Mucosa of gallbladder (tissue), 1 donor: ENCODE data around the gene MAPT. TPM values are rescaled to one million over a fixed set of nuclear protein-coding genes. Genes with fewer than 3 reads are reported as not detected.
"Not testable (repeated sequence)": the region's sequence is repeated elsewhere in the genome, so short reads cannot be mapped to it uniquely, and the experiment has no call there.

ENCODE experiments used
- DNase-seq: peaks from one replicate; pipeline ENCODE4 v3.0.0-alpha.2; 2020; ENCODE audit warnings: low spot score
- total RNA-seq: library from RNA; stranded (reverse); gene quantifications from one replicate; pipeline ENCODE4 v1.2.1, GENCODE V29; 2021
- donor health status: DM: no; HTN: no; CAD: no.

The MAPT gene
- total RNA-seq, 1 donor from 2014 or later = 11.0 TPM

- not testable (repeated sequence) for DNase-seq
Observed at GRCh38 chr17:45862127-45862526, 32.2 kb upstream of the MAPT start.

- no peak for DNase-seq
Observed at GRCh38 chr17:45863857-45864654, 30.3 kb upstream of the MAPT start.

GRCh38 chr17:45867171-45867570 is 27.2 kb upstream of the MAPT start:
- no peak for DNase-seq

- no peak for DNase-seq
Observed at GRCh38 chr17:45867702-45868101, 26.7 kb upstream of the MAPT start.

- DNase-seq = no peak
Observed at GRCh38 chr17:45868276-45868675, 26.1 kb upstream of the MAPT start.

GRCh38 chr17:45869676-45870341 is 24.5 kb upstream of the MAPT start:
- DNase-seq = no peak

- DNase-seq = no peak
Observed at GRCh38 chr17:45870342-45870974, 23.9 kb upstream of the MAPT start.

GRCh38 chr17:45871718-45872117 is 22.6 kb upstream of the MAPT start:
- DNase-seq = no peak

- no peak for DNase-seq
Observed at GRCh38 chr17:45873728-45874127, 20.6 kb upstream of the MAPT start.

- no peak for DNase-seq
Observed at GRCh38 chr17:45874151-45874550, 20.2 kb upstream of the MAPT start.

GRCh38 chr17:45876539-45876938 is 17.8 kb upstream of the MAPT start:
- no peak for DNase-seq

- no peak for DNase-seq
Observed at GRCh38 chr17:45877467-45877866, 16.9 kb upstream of the MAPT start.

- DNase-seq = no peak
Observed at GRCh38 chr17:45883063-45883462, 11.3 kb upstream of the MAPT start.

GRCh38 chr17:45886852-45887251 is 7.5 kb upstream of the MAPT start:
- no peak for DNase-seq

- DNase-seq = no peak
Observed at GRCh38 chr17:45888392-45888791, 6.0 kb upstream of the MAPT start.

GRCh38 chr17:45889579-45889978 is 4.8 kb upstream of the MAPT start:
- DNase-seq = no peak

- no peak for DNase-seq
Observed at GRCh38 chr17:45893725-45894021, 681 bp upstream of the MAPT start.

GRCh38 chr17:45895304-45895968 is 1.1 kb downstream of the MAPT start:
- no peak for DNase-seq

GRCh38 chr17:45895969-45896785 is 1.8 kb downstream of the MAPT start:
- no peak for DNase-seq

- no peak for DNase-seq
Observed at GRCh38 chr17:45896803-45897693, 2.7 kb downstream of the MAPT start.

GRCh38 chr17:45900136-45900535 is 5.8 kb downstream of the MAPT start:
- DNase-seq = no peak
